H1 (cell line): ENCODE measurements around the gene MAPK11. TPM values are rescaled to one million over a fixed set of nuclear protein-coding genes. Genes with fewer than 3 reads are reported as not detected.

Experiments
- CTCF ChIA-PET: fragments of 300-600 bp; sonication (Branson Sonifier 250); formaldehyde crosslinking; loops from one replicate; lab custom pipeline; 2021; ENCODE audit not compliant: partially characterized antibody; lab: Charles Lee
- POLR2A ChIA-PET: fragments of 300-600 bp; sonication (Branson Sonifier 250); formaldehyde crosslinking; loops from one replicate; lab custom pipeline; 2021; ENCODE audit warnings: inconsistent platforms; ENCODE audit not compliant: partially characterized antibody; lab: Charles Lee
- DNase-seq, 2 experiments: peaks; one replicate each; pipeline versions ENCODE4 v3.0.0 to v3.0.0-alpha.2; 2010 to 2022; ENCODE audit warnings: low spot score in 2 of 2, low read depth in 1 of 2, mixed read lengths in 1 of 2
- FAIRE-seq: peaks from 2 replicates; lab custom pipeline; 2011; peaks lifted over from hg19 to GRCh38; lab: Jason Lieb, UNC
- H2AFZ ChIP-seq: 2 replicates; pipeline ENCODE4 v1.8.1; 2012; ENCODE audit warnings: low read length, inconsistent platforms
- H2AK5ac ChIP-seq: 2 replicates; pipeline ENCODE4 v1.6.1; 2013; ENCODE audit warnings: low read depth, low read length
- H2BK120ac ChIP-seq: replicated peaks from 2 replicates; pipeline ENCODE3; 2013; ENCODE audit warnings: low read depth, low read length, inconsistent platforms
- H2BK12ac ChIP-seq: 2 replicates; pipeline ENCODE4 v1.6.1; 2013; ENCODE audit warnings: low read depth, low read length
- H2BK15ac ChIP-seq: 2 replicates; pipeline ENCODE4 v1.6.1; 2013; ENCODE audit warnings: low read length
- H2BK20ac ChIP-seq: 2 replicates; pipeline ENCODE4 v1.6.1; 2013; ENCODE audit warnings: low read length
- H2BK5ac ChIP-seq: 2 replicates; pipeline ENCODE4 v1.6.1; 2013; ENCODE audit warnings: low read depth, low read length
- H3K14ac ChIP-seq: 2 replicates; pipeline ENCODE4 v1.6.1; 2013; ENCODE audit warnings: inconsistent platforms; ENCODE audit not compliant: insufficient read length
- H3K18ac ChIP-seq: 2 replicates; pipeline ENCODE4 v1.6.1; 2013; ENCODE audit warnings: low read length; ENCODE audit errors: extremely low read depth
- H3K23ac ChIP-seq: 2 replicates; pipeline ENCODE4 v1.6.1; 2013; ENCODE audit warnings: inconsistent platforms; ENCODE audit not compliant: insufficient read length
- H3K23me2 ChIP-seq: 2 replicates; pipeline ENCODE4 v1.6.1; 2013; ENCODE audit warnings: low read depth, low read length
- H3K27ac ChIP-seq: 2 replicates; pipeline ENCODE4 v1.6.1; 2011; ENCODE audit warnings: low read depth, low read length, inconsistent platforms
- H3K27me3 ChIP-seq, 4 experiments: replicated peaks in 1 of 4; 1 replicate in 1 of 4; 2 replicates in 3 of 4; pipeline versions ENCODE4 v1.6.1 to v1.8.1; 2011 to 2013; ENCODE audit warnings: low read length in 3 of 4, mild to moderate bottlenecking in 3 of 4, inconsistent platforms in 2 of 4, mixed read lengths in 2 of 4, moderate library complexity in 1 of 4; ENCODE audit not compliant: control insufficient read depth in 3 of 4, insufficient read depth in 3 of 4; ENCODE audit errors: extremely low read depth in 1 of 4
- H3K36me3 ChIP-seq, 4 experiments: 2 replicates each; pipeline versions ENCODE4 v1.6.1 to v1.8.1; 2011 to 2013; ENCODE audit warnings: mild to moderate bottlenecking in 4 of 4, low read length in 3 of 4, moderate library complexity in 2 of 4, control low read depth in 1 of 4, inconsistent platforms in 1 of 4; ENCODE audit not compliant: insufficient read depth in 4 of 4, control insufficient read depth in 2 of 4
- H3K4ac ChIP-seq: replicated peaks from 2 replicates; pipeline ENCODE3; 2013; ENCODE audit warnings: low read length, low read depth, mixed read lengths, inconsistent platforms; ENCODE audit not compliant: insufficient read length
- H3K4me1 ChIP-seq, 4 experiments: replicated peaks in 1 of 4; 1 replicate in 1 of 4; 2 replicates in 3 of 4; pipeline versions ENCODE4 v1.6.1 to v1.8.1; 2011 to 2013; ENCODE audit warnings: low read length in 3 of 4, inconsistent platforms in 2 of 4, mixed read lengths in 1 of 4; ENCODE audit not compliant: insufficient read depth in 4 of 4, control insufficient read depth in 3 of 4
- H3K4me2 ChIP-seq, 2 experiments: 2 replicates each; pipeline versions ENCODE4 v1.6.1 to v1.8.1; 2011 to 2013; ENCODE audit warnings: low read depth in 2 of 2, low read length in 2 of 2, control low read depth in 1 of 2, inconsistent platforms in 1 of 2, mild to moderate bottlenecking in 1 of 2; ENCODE audit not compliant: insufficient read depth in 1 of 2
- H3K4me3 ChIP-seq, 4 experiments: fragments of 200-600, 300-600 bp in 1 of 4; sonication (generic), shearing (Covaris generic), sonication (Bioruptor Twin) in 1 of 4; 2 replicates each; pipeline versions ENCODE4 v1.5.1 to v1.8.1; 2011 to 2016; ENCODE audit warnings: low read length in 4 of 4, low read depth in 3 of 4, control low read depth in 2 of 4, inconsistent platforms in 2 of 4, mild to moderate bottlenecking in 2 of 4, mixed read lengths in 1 of 4, moderate library complexity in 1 of 4; ENCODE audit not compliant: insufficient read depth in 2 of 4; ENCODE audit errors: extremely low read depth in 1 of 4
- H3K56ac ChIP-seq: replicated peaks from 2 replicates; pipeline ENCODE3; 2013; ENCODE audit warnings: low read depth, mild to moderate bottlenecking, mixed read lengths, low read length, inconsistent platforms; ENCODE audit not compliant: insufficient read length
- H3K79me1 ChIP-seq: 2 replicates; pipeline ENCODE4 v1.6.1; 2013; ENCODE audit warnings: low read depth, low read length, control low read depth
- H3K79me2 ChIP-seq, 2 experiments: 2 replicates each; pipeline versions ENCODE4 v1.6.1 to v1.8.1; 2012 to 2013; ENCODE audit warnings: low read length in 2 of 2, mild to moderate bottlenecking in 2 of 2, inconsistent platforms in 1 of 2; ENCODE audit not compliant: insufficient read depth in 2 of 2, control insufficient read depth in 1 of 2
- H3K9ac ChIP-seq, 4 experiments: replicated peaks in 1 of 4; 1 replicate in 1 of 4; 2 replicates in 3 of 4; pipeline versions ENCODE4 v1.6.1 to v1.8.1; 2011 to 2013; ENCODE audit warnings: low read depth in 3 of 4, low read length in 3 of 4, control low read depth in 2 of 4, mild to moderate bottlenecking in 2 of 4, moderate library complexity in 2 of 4, inconsistent platforms in 1 of 4; ENCODE audit errors: extremely low read depth in 1 of 4
- H3K9me3 ChIP-seq, 2 experiments: 2 replicates each; pipeline versions ENCODE4 v1.6.1 to v1.8.1; 2012 to 2013; ENCODE audit warnings: mild to moderate bottlenecking in 2 of 2, moderate library complexity in 2 of 2, control low read depth in 1 of 2, inconsistent platforms in 1 of 2, low read depth in 1 of 2, low read length in 1 of 2, mixed read lengths in 1 of 2; ENCODE audit not compliant: insufficient read depth in 2 of 2
- H4K20me1 ChIP-seq, 2 experiments: replicated peaks in 1 of 2; 2 replicates each; pipeline versions ENCODE3 to v1.8.1; 2011 to 2013; ENCODE audit warnings: inconsistent platforms in 2 of 2, low read length in 2 of 2, mild to moderate bottlenecking in 1 of 2; ENCODE audit not compliant: insufficient read depth in 2 of 2, control insufficient read depth in 1 of 2
- H4K5ac ChIP-seq: 2 replicates; pipeline ENCODE4 v1.6.1; 2013; ENCODE audit warnings: low read length, low read depth, mixed read lengths, inconsistent platforms; ENCODE audit not compliant: insufficient read length
- H4K8ac ChIP-seq: 2 replicates; pipeline ENCODE4 v1.8.0; 2013; ENCODE audit warnings: mild to moderate bottlenecking, moderate library complexity, low read length, inconsistent platforms; ENCODE audit not compliant: insufficient read depth; ENCODE audit errors: extremely low read depth
- H4K91ac ChIP-seq: replicated peaks from 2 replicates; pipeline ENCODE3; 2013; ENCODE audit warnings: low read length, mixed read lengths, inconsistent platforms; ENCODE audit not compliant: insufficient read length
- CBX5 ChIP-seq: fragments of 300-800, 300-1000 bp; sonication (generic); IDR thresholded peaks from 2 replicates; pipeline ENCODE4 v1.7.1; 2016; ENCODE audit warnings: antibody characterized with exemption, low read length, low read depth
- CBX8 ChIP-seq: fragments of 300-800, 300-1000 bp; sonication (generic); IDR thresholded peaks from 2 replicates; pipeline ENCODE4 v1.7.1; 2016; ENCODE audit warnings: low read depth, low read length, borderline replicate concordance
- CTBP2 ChIP-seq: IDR thresholded peaks from 2 replicates; pipeline ENCODE4 v1.7.0; 2011; ENCODE audit warnings: borderline replicate concordance, mild to moderate bottlenecking, moderate library complexity, mixed read lengths, low read length; ENCODE audit not compliant: insufficient read depth, insufficient read length
- EP300 ChIP-seq, 2 experiments: IDR thresholded peaks; 1 replicate in 1 of 2; 2 replicates in 1 of 2; pipeline ENCODE4 v1.6.1; 2011 to 2012; ENCODE audit warnings: low read depth in 2 of 2, low read length in 2 of 2, mild to moderate bottlenecking in 2 of 2, borderline replicate concordance in 1 of 2, inconsistent platforms in 1 of 2, moderate library complexity in 1 of 2
- EZH2 ChIP-seq: fragments of 200-600 bp; sonication (generic); IDR thresholded peaks from 2 replicates; pipeline ENCODE4 v1.7.1; 2012; ENCODE audit warnings: low read depth, mild to moderate bottlenecking, moderate library complexity, low read length, inconsistent platforms; ENCODE audit not compliant: severe bottlenecking
- HDAC2 ChIP-seq, 2 experiments: fragments of 300-600 bp in 1 of 2; sonication (generic) in 1 of 2; IDR thresholded peaks; 2 replicates each; pipeline ENCODE4 v1.6.1; 2011 to 2012; ENCODE audit warnings: low read depth in 2 of 2, low read length in 2 of 2, mild to moderate bottlenecking in 2 of 2, moderate library complexity in 2 of 2, borderline replicate concordance in 1 of 2, inconsistent platforms in 1 of 2
- POU5F1 ChIP-seq: IDR thresholded peaks from 2 replicates; pipeline ENCODE4 v1.6.1; 2011; ENCODE audit warnings: low read depth, mild to moderate bottlenecking, low read length, moderate library complexity
- RFX5 ChIP-seq: IDR thresholded peaks from 2 replicates; pipeline ENCODE4 v1.6.1; 2011; ENCODE audit warnings: low read depth, low read length, improper control_type of control experiment, borderline replicate concordance
- SIN3A ChIP-seq, 2 experiments: IDR thresholded peaks in 1 of 2; conservative IDR thresholded peaks in 1 of 2; 2 replicates each; pipeline ENCODE4 v1.6.1; 2011 to 2012; ENCODE audit warnings: low read length in 2 of 2, improper control_type of control experiment in 1 of 2, low read depth in 1 of 2, mild to moderate bottlenecking in 1 of 2
- SIX5 ChIP-seq: IDR thresholded peaks from 2 replicates; pipeline ENCODE4 v1.6.1; 2011; ENCODE audit warnings: mild to moderate bottlenecking, low read depth, low read length
- WGBS, 2 experiments: shearing (Covaris generic) in 1 of 2; methylation state at CpG; one replicate each; pipeline versions ENCODE4 v1.1.6 to v1.1.7; 2013 to 2015; ENCODE audit warnings: low lambda C conversion rate in 2 of 2, mixed read lengths in 2 of 2, inconsistent platforms in 1 of 2, low coverage in 1 of 2, missing lambda C conversion rate in 1 of 2; ENCODE audit not compliant: insufficient replicate concordance in 2 of 2, insufficient coverage in 1 of 2, insufficient read length in 1 of 2; ENCODE audit errors: extremely low coverage in 1 of 2, missing lambda C conversion rate in 1 of 2; 5-methylcytosine and 5-hydroxymethylcytosine counted together
- polyA plus RNA-seq, 7 experiments: library from polyadenylated mRNA; depleted of rRNA in 3 of 7; stranded (reverse) in 5 of 7; unstranded in 2 of 7; fragments of >200 nt in 5 of 7; fragments of 200-250 nt in 2 of 7; gene quantifications; 1 replicate in 5 of 7; 2 replicates in 1 of 7; 4 replicates in 1 of 7; pipeline versions ENCODE4 v1.2.1 to v1.2.3, GENCODE V29; 2011 to 2013; ENCODE audit warnings: missing spikeins in 2 of 7, mixed read lengths in 2 of 7
- total RNA-seq: library from RNA; stranded (reverse); fragmentation: NEBNext Ultra II Directional; extraction: Animal tissue kit (Norgen Biotek cat#: 25700); gene quantifications from 2 replicates; pipeline ENCODE4 v1.2.1, GENCODE V29; 2021

The MAPK11 gene
- total and polyA plus RNA-seq, 2 of the 8 experiments (the other 6 are each of a cell fraction or from before 2014, with no cell fraction given), result 0.70 to 1.5 TPM

DNA sequence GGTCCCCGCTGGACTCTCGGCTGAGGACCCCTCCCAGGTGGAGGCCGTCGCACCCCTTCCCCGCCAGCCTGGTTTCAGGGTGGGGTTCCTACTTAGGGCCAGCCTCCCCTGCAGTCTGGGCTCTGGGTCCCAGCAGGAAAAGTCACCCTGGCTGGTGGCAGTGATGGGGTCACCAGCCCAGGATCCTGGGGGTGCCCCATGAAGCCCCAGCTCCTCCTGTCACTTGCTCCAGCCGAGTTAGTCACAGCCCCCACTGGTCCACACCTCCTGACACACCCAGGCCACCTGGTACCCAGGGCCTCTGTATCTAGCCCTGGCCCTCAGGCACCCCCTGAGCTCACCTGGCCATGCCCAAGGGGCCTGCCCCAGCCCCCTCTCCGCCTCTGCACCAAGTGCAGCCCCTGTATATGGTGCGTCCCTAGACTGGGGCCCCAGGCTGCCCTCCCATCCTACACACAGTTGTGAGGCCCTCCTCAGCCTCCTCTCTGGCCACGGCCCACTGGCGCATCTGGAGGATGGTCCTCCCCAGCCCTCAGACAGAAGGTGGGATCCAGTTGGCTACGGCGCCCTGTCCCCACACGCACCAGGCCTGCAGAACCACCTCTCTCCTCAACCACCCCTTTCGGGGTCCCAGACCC is 30.6 kb upstream of the MAPK11 start:
- Histone ChIP-seq H2AFZ (no peak overlapping the region), H2AK5ac (peak overlapping the region; percentile 3; the same call in 1 of the 2 replicates), H2BK5ac (no peak overlapping the region), H3K18ac (no peak overlapping the region), H3K27ac (no peak overlapping the region), H4K8ac (peak overlapping the region; percentile 35), H2BK15ac (0 out of 2 replicates have a peak overlapping the region, but pooled peaks have one; percentile 29), H3K79me1 (peaks cover 18% of the 10 kb centered on the region), H3K4ac (no peak overlapping the region), H2BK120ac (no peak overlapping the region), H3K4me2 (peak overlapping the region; percentile 53 to 77), H3K27me3 (no peaks in the 10 kb centered on the region; a peak in 2 of 7 replicates), H3K4me3 (peak overlapping the region in 2 of 4 experiments; percentile 35 to 68; a peak in 4 of 8 replicates), H3K4me1 (peaks cover 3 to 40% (median 20%) of the 10 kb centered on the region in 4 experiments), H4K91ac (no peak overlapping the region), H4K5ac (no peak overlapping the region), H3K79me2 (peaks cover 0 to 33% of the 10 kb centered on the region in 2 experiments; a peak in 3 of 4 replicates), H3K9ac (no peak overlapping the region), H3K14ac (no peak overlapping the region), H3K23me2 (peaks cover 9% of the 10 kb centered on the region; the same call in 1 of the 2 replicates), H2BK12ac (no peak overlapping the region), H3K36me3 (no peaks in the 10 kb centered on the region), H2BK20ac (no peak overlapping the region), H4K20me1 (peaks cover 16 to 39% of the 10 kb centered on the region in 2 experiments), H3K56ac (no peak overlapping the region), H3K9me3 (no peaks in the 10 kb centered on the region), H3K23ac (no peak overlapping the region)
- DNase-seq (no peak), FAIRE-seq (no peak)
- WGBS, 2 experiments, result 71% methylated on average over 13 of the region's 14 CpGs; no CpG with 5 or more reads in 1 of the 2 experiments
- no peak for TF ChIP-seq HDAC2 (IDR thresholded peaks at IDR 0.05; ENCODE audit: borderline replicate concordance in 1 of 2, low read depth in 2 of 2, low read length in 2 of 2)
- no peak for TF ChIP-seq RFX5
- no peak for TF ChIP-seq EP300 (IDR thresholded peaks at IDR 0.05; ENCODE audit: borderline replicate concordance in 1 of 2, low read depth in 2 of 2, low read length in 2 of 2)
- TF ChIP-seq CBX5, result no peak
- no peak for TF ChIP-seq CBX8
- no peak for TF ChIP-seq CTBP2
- TF ChIP-seq SIX5, result no peak
- TF ChIP-seq SIN3A (conservative IDR thresholded peaks at IDR 0.05 in 1 of 2, IDR thresholded peaks at IDR 0.05 in 1 of 2; ENCODE audit: low read depth in 1 of 2, low read length in 2 of 2), result no peak
- no peak for TF ChIP-seq POU5F1
- TF ChIP-seq EZH2, result no peak
- ChIA-PET CTCF (interaction anchor here (0.7 to 1.5 kb wide), 6 partner anchors 25 to 100 kb away, joined by 3 to 4 read pairs (median 3); no protein-coding TSS in a partner anchor), POLR2A (interaction anchor here (0.7 to 1.6 kb wide), 4 partner anchors 11 to 50 kb away, joined by 3 to 6 read pairs (median 4); partner anchors contain the start of gene HDAC10)
